SH-SY5Y (cell line): Measurements from ENCODE around the gene GAK.

Experiments
- GATA2 ChIP-seq: IDR thresholded peaks from 2 replicates; pipeline ENCODE4 v1.6.1; 2011; ENCODE audit warnings: mild to moderate bottlenecking, low read depth, low read length
- GATA3 ChIP-seq: IDR thresholded peaks from 2 replicates; pipeline ENCODE4 v1.6.1; 2011; ENCODE audit warnings: low read depth, mild to moderate bottlenecking, low read length, moderate library complexity

GRCh38 chr4:828641-829271, 103.4 kb downstream of the GAK start:
- TF ChIP-seq GATA3: no peak
- TF ChIP-seq GATA2: no peak
